OCI-LY3 (cell line): Measurements from ENCODE around the gene AP4S1.

Experiments used
- EZH2phosphoT487 ChIP-seq: fragments of 200-600 bp; shearing (Covaris generic); IDR thresholded peaks from 2 replicates; pipeline ENCODE4 v1.6.1; 2018; ENCODE audit warnings: antibody characterized with exemption, mixed run types, low read depth
- TF ChIP-seq, protein P1 (sequence below): fragments of 200-600, 300-600 bp; sonication (generic); IDR thresholded peaks from 2 replicates; pipeline ENCODE4 v1.5.1; 2014; ENCODE audit warnings: antibody characterized with exemption, low read length, low read depth

DNA sequence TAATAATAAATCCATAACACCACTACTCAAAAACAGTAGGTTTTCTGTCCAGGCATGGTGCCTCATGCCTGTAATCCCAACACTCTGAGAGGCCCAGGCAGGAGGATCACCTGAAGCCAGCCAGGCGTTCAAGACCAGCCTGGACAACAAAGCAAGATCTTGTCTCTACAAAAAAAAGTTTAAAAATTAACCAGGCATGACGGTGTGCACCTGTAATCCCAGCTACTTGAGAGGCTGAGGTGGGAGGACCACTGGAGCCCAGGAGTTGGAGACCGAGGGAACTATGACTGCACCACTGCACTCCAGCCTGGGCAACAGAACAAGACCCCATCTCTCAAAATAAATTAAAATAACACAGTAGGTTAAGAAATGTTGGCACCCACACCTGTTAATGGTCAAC lies 44.5 kb upstream of the AP4S1 start:
- TF ChIP-seq, protein P1, sequence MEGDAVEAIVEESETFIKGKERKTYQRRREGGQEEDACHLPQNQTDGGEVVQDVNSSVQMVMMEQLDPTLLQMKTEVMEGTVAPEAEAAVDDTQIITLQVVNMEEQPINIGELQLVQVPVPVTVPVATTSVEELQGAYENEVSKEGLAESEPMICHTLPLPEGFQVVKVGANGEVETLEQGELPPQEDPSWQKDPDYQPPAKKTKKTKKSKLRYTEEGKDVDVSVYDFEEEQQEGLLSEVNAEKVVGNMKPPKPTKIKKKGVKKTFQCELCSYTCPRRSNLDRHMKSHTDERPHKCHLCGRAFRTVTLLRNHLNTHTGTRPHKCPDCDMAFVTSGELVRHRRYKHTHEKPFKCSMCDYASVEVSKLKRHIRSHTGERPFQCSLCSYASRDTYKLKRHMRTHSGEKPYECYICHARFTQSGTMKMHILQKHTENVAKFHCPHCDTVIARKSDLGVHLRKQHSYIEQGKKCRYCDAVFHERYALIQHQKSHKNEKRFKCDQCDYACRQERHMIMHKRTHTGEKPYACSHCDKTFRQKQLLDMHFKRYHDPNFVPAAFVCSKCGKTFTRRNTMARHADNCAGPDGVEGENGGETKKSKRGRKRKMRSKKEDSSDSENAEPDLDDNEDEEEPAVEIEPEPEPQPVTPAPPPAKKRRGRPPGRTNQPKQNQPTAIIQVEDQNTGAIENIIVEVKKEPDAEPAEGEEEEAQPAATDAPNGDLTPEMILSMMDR = no peak
- TF ChIP-seq EZH2phosphoT487 = no peak
